SU-DHL-6 (cell line): Measurements from ENCODE around the gene SDK1.

Experiments used
- CTCF ChIP-seq: fragments of 200-600 bp; sonication (generic); IDR thresholded peaks from one replicate; pipeline ENCODE4 v1.5.1; 2017; ENCODE audit warnings: antibody characterized with exemption, mild to moderate bottlenecking, low read length, moderate library complexity; ENCODE audit not compliant: insufficient read depth, poor library complexity, severe bottlenecking
- EZH2phosphoT487 ChIP-seq: fragments of 200-600 bp; sonication (generic), shearing (Covaris generic); conservative IDR thresholded peaks from 2 replicates; pipeline ENCODE4 v1.6.1; 2018; ENCODE audit warnings: mild to moderate bottlenecking, antibody characterized with exemption, low read length, moderate library complexity, mixed read lengths

- TF ChIP-seq CTCF (no peak), EZH2phosphoT487 (no peak)
Observed at GRCh38 chr7:3300221-3300650, 816 bp upstream of the SDK1 start.
